Mesenteric fat pad (tissue), 1 donor: ENCODE results near the gene AMPH. TPM values are rescaled to one million over a fixed set of nuclear protein-coding genes. Genes with fewer than 3 reads are reported as not detected.

Source experiments
- DNase-seq: peaks from one replicate; pipeline ENCODE4 v3.0.0-alpha.2; 2020; ENCODE audit warnings: low spot score
- total RNA-seq: library from RNA; stranded (reverse); fragmentation: NEBNext Ultra II Directional; extraction: Animal tissue kit (Norgen Biotek cat#: 25700); gene quantifications from one replicate; pipeline ENCODE4 v1.2.1, GENCODE V29; 2021
- donor health status: DM: yes; HTN: yes; CAD: no.

The AMPH gene
- total RNA-seq, 1 donor from 2014 or later = 16.4 TPM

GRCh38 chr7:38545977-38546376, 85.2 kb downstream of the AMPH start:
- DNase-seq = no peak

- no peak for DNase-seq
These were observed 89.0 kb downstream of the AMPH start for GRCh38 chr7:38542156-38542555.

GRCh38 chr7:38541440-38541839, 89.7 kb downstream of the AMPH start:
- no peak for DNase-seq

GRCh38 chr7:38539477-38540081, 91.6 kb downstream of the AMPH start:
- no peak for DNase-seq

- DNase-seq = no peak
These were observed 96.1 kb downstream of the AMPH start for GRCh38 chr7:38535073-38535472.

- no peak for DNase-seq
These were observed 105.3 kb downstream of the AMPH start for GRCh38 chr7:38525857-38526256.

GRCh38 chr7:38524786-38525185, 106.4 kb downstream of the AMPH start:
- DNase-seq = no peak

GRCh38 chr7:38520741-38521140, 110.4 kb downstream of the AMPH start:
- DNase-seq = no peak

GRCh38 chr7:38518541-38518940, 112.6 kb downstream of the AMPH start:
- no peak for DNase-seq

- no peak for DNase-seq
These were observed 118.5 kb downstream of the AMPH start for GRCh38 chr7:38512704-38513103.

- no peak for DNase-seq
These were observed 118.9 kb downstream of the AMPH start for GRCh38 chr7:38512291-38512690.

GRCh38 chr7:38507384-38507783, 123.8 kb downstream of the AMPH start:
- DNase-seq = no peak

- DNase-seq = no peak
These were observed 124.4 kb downstream of the AMPH start for GRCh38 chr7:38506756-38507155.

GRCh38 chr7:38506004-38506403, 125.2 kb downstream of the AMPH start:
- DNase-seq = no peak

- no peak for DNase-seq
These were observed 126.5 kb downstream of the AMPH start for GRCh38 chr7:38504684-38505083.

GRCh38 chr7:38502848-38503247, 128.3 kb downstream of the AMPH start:
- no peak for DNase-seq

- DNase-seq = no peak
These were observed 128.9 kb downstream of the AMPH start for GRCh38 chr7:38502289-38502688.

- DNase-seq = no peak
These were observed 139.2 kb downstream of the AMPH start for GRCh38 chr7:38492010-38492409.

GRCh38 chr7:38482521-38482920, 148.7 kb downstream of the AMPH start:
- no peak for DNase-seq

GRCh38 chr7:38481401-38481800, 149.8 kb downstream of the AMPH start:
- DNase-seq = no peak

- no peak for DNase-seq
These were observed 152.8 kb downstream of the AMPH start for GRCh38 chr7:38478404-38478803.

- no peak for DNase-seq
These were observed 153.8 kb downstream of the AMPH start for GRCh38 chr7:38477333-38477732.

- DNase-seq = no peak
These were observed 154.4 kb downstream of the AMPH start for GRCh38 chr7:38476764-38477163.

GRCh38 chr7:38465956-38466355, 165.2 kb downstream of the AMPH start:
- no peak for DNase-seq
